Endothelial cell of umbilical vein (primary cell): ENCODE data around the gene KRT74. TPM values are rescaled to one million over a fixed set of nuclear protein-coding genes. Genes with fewer than 3 reads are reported as not detected.

Experiments used
- BruUV-seq: library from RNA; stranded (reverse); fragments of 400-500 nt; replicated peaks from 2 replicates; lab custom pipeline; 2021; lab: Mats Ljungman, UMichigan
- CTCF ChIA-PET: fragments of 300-600, 350-600 bp; sonication (Branson Sonifier 250); formaldehyde crosslinking; loops from one replicate; lab custom pipeline; 2021; ENCODE audit warnings: antibody characterized with exemption, inconsistent platforms; lab: Charles Lee
- POLR2A ChIA-PET: fragments of 300-600, 350-600 bp; sonication (Branson Sonifier 250); formaldehyde crosslinking; loops from one replicate; lab custom pipeline; 2021; ENCODE audit warnings: antibody characterized with exemption, inconsistent platforms; lab: Charles Lee
- DNase-seq: peaks from one replicate; pipeline ENCODE4 v3.0.0-alpha.2; 2011; ENCODE audit warnings: low read depth, low spot score
- FAIRE-seq: peaks from 2 replicates; lab custom pipeline; 2011; peaks lifted over from hg19 to GRCh38; lab: Jason Lieb, UNC
- H2AFZ ChIP-seq: 2 replicates; pipeline ENCODE4 v1.6.0; 2012; ENCODE audit warnings: low read depth, low read length, control low read depth, inconsistent platforms
- H3K27ac ChIP-seq: 2 replicates; pipeline ENCODE4 v1.5.1; 2011; ENCODE audit warnings: low read depth, mild to moderate bottlenecking, control low read depth, low read length, moderate library complexity; ENCODE audit not compliant: insufficient read depth
- H3K27me3 ChIP-seq, 2 experiments: 2 replicates each; pipeline versions ENCODE4 v1.6.0 to v1.6.1; 2011; ENCODE audit warnings: low read length in 2 of 2, mixed read lengths in 1 of 2; ENCODE audit not compliant: control insufficient read depth in 2 of 2, insufficient read depth in 2 of 2
- H3K36me3 ChIP-seq, 2 experiments: 2 replicates in 1 of 2; 3 replicates in 1 of 2; pipeline ENCODE4 v1.5.1; 2011; ENCODE audit warnings: low read length in 2 of 2, mild to moderate bottlenecking in 1 of 2, moderate library complexity in 1 of 2; ENCODE audit not compliant: control insufficient read depth in 2 of 2, insufficient read depth in 2 of 2; ENCODE audit errors: extremely low read depth in 1 of 2
- H3K4me1 ChIP-seq: 3 replicates; pipeline ENCODE4 v1.5.1; 2011; ENCODE audit warnings: mild to moderate bottlenecking, low read length; ENCODE audit not compliant: control insufficient read depth, insufficient read depth; ENCODE audit errors: extremely low read depth
- H3K4me2 ChIP-seq: 2 replicates; pipeline ENCODE4 v1.6.1; 2011; ENCODE audit warnings: low read length, control low read depth, mixed read lengths; ENCODE audit not compliant: insufficient read depth
- H3K4me3 ChIP-seq, 3 experiments: fragments of 200-600 bp in 1 of 3; sonication (generic), shearing (Covaris generic) in 1 of 3; replicated peaks in 1 of 3; 2 replicates each; pipeline ENCODE4 v1.5.1; 2011 to 2016; ENCODE audit warnings: control low read depth in 3 of 3, low read length in 3 of 3, mild to moderate bottlenecking in 2 of 3, inconsistent platforms in 1 of 3, low read depth in 1 of 3, moderate library complexity in 1 of 3; ENCODE audit not compliant: insufficient read depth in 1 of 3
- H3K79me2 ChIP-seq: 2 replicates; pipeline ENCODE4 v1.6.0; 2012; ENCODE audit warnings: low read length, inconsistent platforms; ENCODE audit not compliant: control insufficient read depth, insufficient read depth
- H3K9ac ChIP-seq: replicated peaks from 2 replicates; pipeline ENCODE3; 2011; ENCODE audit warnings: low read length, control low read depth; ENCODE audit not compliant: insufficient read depth; ENCODE audit errors: extremely low read depth
- H3K9me1 ChIP-seq: replicated peaks from 3 replicates; pipeline ENCODE4 v1.6.0; 2011; ENCODE audit warnings: mild to moderate bottlenecking, low read length; ENCODE audit not compliant: control insufficient read depth, insufficient read depth; ENCODE audit errors: extremely low read depth
- H3K9me3 ChIP-seq: replicated peaks from 2 replicates; pipeline ENCODE4 v1.5.1; 2012; ENCODE audit warnings: low read length, inconsistent platforms; ENCODE audit not compliant: control insufficient read depth, insufficient read depth
- H4K20me1 ChIP-seq: replicated peaks from 2 replicates; pipeline ENCODE3; 2011; ENCODE audit warnings: mild to moderate bottlenecking, low read length; ENCODE audit not compliant: control insufficient read depth, insufficient read depth; ENCODE audit errors: extremely low read depth
- EZH2 ChIP-seq: IDR thresholded peaks from 2 replicates; pipeline ENCODE4 v1.6.1; 2012; ENCODE audit warnings: borderline replicate concordance, low read depth, mild to moderate bottlenecking, moderate library complexity, low read length, inconsistent platforms; ENCODE audit not compliant: severe bottlenecking
- FOS ChIP-seq: IDR thresholded peaks from 2 replicates; pipeline ENCODE4 v1.6.1; 2011; ENCODE audit warnings: mild to moderate bottlenecking, low read length, moderate library complexity, borderline replicate concordance; ENCODE audit not compliant: insufficient read depth
- GATA2 ChIP-seq: IDR thresholded peaks from 2 replicates; pipeline ENCODE4 v1.7.0; 2011; ENCODE audit warnings: low read depth, mild to moderate bottlenecking, moderate library complexity, mixed read lengths, low read length; ENCODE audit not compliant: insufficient read length, insufficient read depth
- JUN ChIP-seq: IDR thresholded peaks from 2 replicates; pipeline ENCODE4 v1.6.1; 2011; ENCODE audit warnings: borderline replicate concordance, low read depth; ENCODE audit not compliant: insufficient read length, insufficient read depth
- MYC ChIP-seq: IDR thresholded peaks from one replicate; pipeline ENCODE4 v1.6.1; 2011; ENCODE audit warnings: mild to moderate bottlenecking, low read depth, low read length
- POLR2A ChIP-seq: IDR thresholded peaks from 2 replicates; pipeline ENCODE4 v1.6.1; 2012; ENCODE audit warnings: low read depth, mild to moderate bottlenecking, control low read depth, low read length
- POLR2AphosphoS5 ChIP-seq: IDR thresholded peaks from 2 replicates; pipeline ENCODE4 v1.6.1; 2012; ENCODE audit warnings: low read depth, mild to moderate bottlenecking, control low read depth, low read length, moderate library complexity; ENCODE audit not compliant: insufficient read depth
- dilution Hi-C: fragments of 300-500 bp; cut with MboI; formaldehyde crosslinking; loops from one replicate; pipeline ENCODE4 v1.15.0; 2019; ENCODE audit warnings: low sequenced_read_pairs; ENCODE audit not compliant: extremely low pct_ligation_motif_present
- intact Hi-C: fragments of 100-400 bp; cut with micrococcal nuclease; formaldehyde crosslinking; loops from one replicate; pipeline ENCODE4 v1.10.0; 2022
- polyA plus RNA-seq, 4 experiments: library from polyadenylated mRNA; depleted of rRNA in 3 of 4; stranded (reverse) in 3 of 4; unstranded in 1 of 4; fragments of >200 nt; gene quantifications; 2 replicates each; pipeline versions ENCODE4 v1.2.1 to v1.2.3, GENCODE V29; 2011 to 2012; ENCODE audit warnings: missing spikeins in 1 of 4
- total RNA-seq: library from RNA; stranded (reverse); gene quantifications from 2 replicates; pipeline ENCODE4 v1.2.3, GENCODE V29; 2021
- TF ChIP-seq, protein P1 (sequence below), 2 donors: IDR thresholded peaks; 1 replicate in 1 of 2; 2 replicates in 1 of 2; pipeline ENCODE4 v1.5.1; 2011; ENCODE audit warnings: low read length in 2 of 2, mild to moderate bottlenecking in 2 of 2, moderate library complexity in 2 of 2, control low read depth in 1 of 2, inconsistent platforms in 1 of 2, low read depth in 1 of 2; ENCODE audit not compliant: insufficient read depth in 1 of 2; ENCODE audit errors: extremely low read depth in 1 of 2
- TF ChIP-seq, protein P2 (sequence below): IDR thresholded peaks from 2 replicates; pipeline ENCODE4 v1.6.1; 2011; ENCODE audit not compliant: insufficient read depth, insufficient read length

The KRT74 gene
- total and polyA plus RNA-seq, 2 donors (not counting 3 experiments of a cell fraction or from before 2014, with no cell fraction given) = not detected

GRCh38 chr12:52524898-52525591, 48.6 kb downstream of the KRT74 start:
- no peaks in the 10 kb centered on the region for H3K9me1 ChIP-seq
- H3K4me1 ChIP-seq = no peaks in the 10 kb centered on the region
- H3K9ac ChIP-seq = no peak overlapping the region
- CTCF ChIA-PET = no interaction called here
- no peaks in the 10 kb centered on the region for H3K27me3 ChIP-seq
- no peaks in the 10 kb centered on the region for H4K20me1 ChIP-seq
- no peak overlapping the region for H2AFZ ChIP-seq
- H3K79me2 ChIP-seq = no peaks in the 10 kb centered on the region
- dilution Hi-C loops (no loop called here), intact Hi-C loops (no loop called here)
- no peak for FAIRE-seq
- no TSS peak for BruUV-seq
- H3K4me2 ChIP-seq = no peak overlapping the region
- H3K27ac ChIP-seq = no peak overlapping the region
- H3K4me3 ChIP-seq = no peak overlapping the region
- no peaks in the 10 kb centered on the region for H3K9me3 ChIP-seq
- no peak for DNase-seq
- POLR2A ChIA-PET = no interaction called here
- TF ChIP-seq FOS (no peak), POLR2A (no peak), EZH2 (no peak), MYC (no peak), GATA2 (no peak), POLR2AphosphoS5 (no peak), JUN (no peak)
- TF ChIP-seq, protein P1, sequence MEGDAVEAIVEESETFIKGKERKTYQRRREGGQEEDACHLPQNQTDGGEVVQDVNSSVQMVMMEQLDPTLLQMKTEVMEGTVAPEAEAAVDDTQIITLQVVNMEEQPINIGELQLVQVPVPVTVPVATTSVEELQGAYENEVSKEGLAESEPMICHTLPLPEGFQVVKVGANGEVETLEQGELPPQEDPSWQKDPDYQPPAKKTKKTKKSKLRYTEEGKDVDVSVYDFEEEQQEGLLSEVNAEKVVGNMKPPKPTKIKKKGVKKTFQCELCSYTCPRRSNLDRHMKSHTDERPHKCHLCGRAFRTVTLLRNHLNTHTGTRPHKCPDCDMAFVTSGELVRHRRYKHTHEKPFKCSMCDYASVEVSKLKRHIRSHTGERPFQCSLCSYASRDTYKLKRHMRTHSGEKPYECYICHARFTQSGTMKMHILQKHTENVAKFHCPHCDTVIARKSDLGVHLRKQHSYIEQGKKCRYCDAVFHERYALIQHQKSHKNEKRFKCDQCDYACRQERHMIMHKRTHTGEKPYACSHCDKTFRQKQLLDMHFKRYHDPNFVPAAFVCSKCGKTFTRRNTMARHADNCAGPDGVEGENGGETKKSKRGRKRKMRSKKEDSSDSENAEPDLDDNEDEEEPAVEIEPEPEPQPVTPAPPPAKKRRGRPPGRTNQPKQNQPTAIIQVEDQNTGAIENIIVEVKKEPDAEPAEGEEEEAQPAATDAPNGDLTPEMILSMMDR (IDR thresholded peaks at IDR 0.05; ENCODE audit: extremely low read depth in 1 of 2, insufficient read depth in 1 of 2, low read depth in 1 of 2, low read length in 2 of 2) = no peak
- TF ChIP-seq, protein P2, sequence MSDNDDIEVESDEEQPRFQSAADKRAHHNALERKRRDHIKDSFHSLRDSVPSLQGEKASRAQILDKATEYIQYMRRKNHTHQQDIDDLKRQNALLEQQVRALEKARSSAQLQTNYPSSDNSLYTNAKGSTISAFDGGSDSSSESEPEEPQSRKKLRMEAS = no peak
- H3K36me3 ChIP-seq = no peaks in the 10 kb centered on the region
